ENCODE measurements around the gene TSPAN11.

Gene TSPAN11

GRCh38 chr12:30973175-30973574 is 46.6 kb downstream of the TSPAN11 start:
- Mint-ChIP-seq H3K9me3 (no peaks in the 10 kb centered on the region), H3K4me3 (no peak overlapping the region), H3K36me3 (no peaks in the 10 kb centered on the region), H3K27me3 (peaks cover 19 to 20% of the 10 kb centered on the region in 2 donors), H3K27ac (no peak overlapping the region), H3K4me1 (no peaks in the 10 kb centered on the region)
- DNase-seq (no peak), ATAC-seq (replicated peaks) (no peak)

- Mint-ChIP-seq H3K27me3 (peaks cover 19 to 22% of the 10 kb centered on the region in 2 donors), H3K9me3 (no peaks in the 10 kb centered on the region), H3K36me3 (no peaks in the 10 kb centered on the region), H3K4me3 (no peak overlapping the region), H3K4me1 (no peaks in the 10 kb centered on the region), H3K27ac (no peak overlapping the region)
- ATAC-seq (replicated peaks) (no peak), DNase-seq (no peak)
These were observed 47.3 kb downstream of the TSPAN11 start for GRCh38 chr12:30973830-30974229.

GRCh38 chr12:30974746-30975500 is 48.4 kb downstream of the TSPAN11 start:
- no peak for DNase-seq
- Mint-ChIP-seq H3K27ac (no peak overlapping the region), H3K4me3 (no peak overlapping the region), H3K36me3 (no peaks in the 10 kb centered on the region), H3K27me3 (peaks cover 19 to 21% of the 10 kb centered on the region in 2 donors), H3K9me3 (no peaks in the 10 kb centered on the region), H3K4me1 (no peaks in the 10 kb centered on the region)
- no peak for ATAC-seq (replicated peaks)

- DNase-seq (no peak), ATAC-seq (replicated peaks) (no peak)
- H3K4me1 Mint-ChIP-seq, result no peaks in the 10 kb centered on the region
- no peak overlapping the region for H3K27ac Mint-ChIP-seq
- H3K36me3 Mint-ChIP-seq, result no peaks in the 10 kb centered on the region
- H3K4me3 Mint-ChIP-seq, result no peak overlapping the region
- peaks cover 12 to 14% of the 10 kb centered on the region in 2 donors for H3K27me3 Mint-ChIP-seq
- H3K9me3 Mint-ChIP-seq, result no peaks in the 10 kb centered on the region
These were observed 49.0 kb downstream of the TSPAN11 start for GRCh38 chr12:30975581-30975980.

- DNase-seq (no peak), ATAC-seq (replicated peaks) (no peak)
- Mint-ChIP-seq H3K36me3 (no peaks in the 10 kb centered on the region), H3K27ac (no peak overlapping the region), H3K4me1 (no peaks in the 10 kb centered on the region), H3K27me3 (peaks cover 12 to 14% of the 10 kb centered on the region in 2 donors), H3K9me3 (no peaks in the 10 kb centered on the region), H3K4me3 (no peak overlapping the region)
These were observed 49.7 kb downstream of the TSPAN11 start for GRCh38 chr12:30976206-30976605.

GRCh38 chr12:30977124-30977523 is 50.6 kb downstream of the TSPAN11 start:
- no peak overlapping the region for H3K4me3 Mint-ChIP-seq
- ATAC-seq (replicated peaks) (no peak), DNase-seq (no peak)
- H3K9me3 Mint-ChIP-seq, result no peaks in the 10 kb centered on the region
- H3K27me3 Mint-ChIP-seq, result peaks cover 8 to 14% of the 10 kb centered on the region in 2 donors
- H3K36me3 Mint-ChIP-seq, result no peaks in the 10 kb centered on the region
- H3K27ac Mint-ChIP-seq, result no peak overlapping the region
- H3K4me1 Mint-ChIP-seq, result no peaks in the 10 kb centered on the region

- Mint-ChIP-seq H3K4me1 (no peaks in the 10 kb centered on the region), H3K9me3 (no peaks in the 10 kb centered on the region), H3K4me3 (no peak overlapping the region), H3K27me3 (peaks cover 5 to 14% of the 10 kb centered on the region in 2 donors), H3K36me3 (no peaks in the 10 kb centered on the region), H3K27ac (no peak overlapping the region)
- DNase-seq (no peak), ATAC-seq (replicated peaks) (no peak)
These were observed 51.2 kb downstream of the TSPAN11 start for GRCh38 chr12:30977537-30978349.

GRCh38 chr12:30978639-30979038 is 52.1 kb downstream of the TSPAN11 start:
- DNase-seq (no peak), ATAC-seq (replicated peaks) (no peak)
- H3K27ac Mint-ChIP-seq, result no peak overlapping the region
- H3K36me3 Mint-ChIP-seq, result no peaks in the 10 kb centered on the region
- H3K4me1 Mint-ChIP-seq, result no peaks in the 10 kb centered on the region
- H3K27me3 Mint-ChIP-seq, result peaks cover 5 to 14% of the 10 kb centered on the region in 2 donors
- no peaks in the 10 kb centered on the region for H3K9me3 Mint-ChIP-seq
- H3K4me3 Mint-ChIP-seq, result no peak overlapping the region

- Mint-ChIP-seq H3K4me3 (no peak overlapping the region), H3K4me1 (no peaks in the 10 kb centered on the region), H3K36me3 (no peaks in the 10 kb centered on the region), H3K27me3 (peaks cover 5 to 14% of the 10 kb centered on the region in 2 donors), H3K27ac (no peak overlapping the region), H3K9me3 (no peaks in the 10 kb centered on the region)
- no peak for ATAC-seq (replicated peaks)
- no peak for DNase-seq
These were observed 53.1 kb downstream of the TSPAN11 start for GRCh38 chr12:30979371-30980259.

- Mint-ChIP-seq H3K4me1 (no peaks in the 10 kb centered on the region), H3K27me3 (peaks cover 5 to 8% of the 10 kb centered on the region in 2 donors), H3K27ac (no peak overlapping the region), H3K36me3 (no peaks in the 10 kb centered on the region), H3K9me3 (no peaks in the 10 kb centered on the region), H3K4me3 (no peak overlapping the region)
- DNase-seq (no peak), ATAC-seq (replicated peaks) (no peak)
These were observed 54.6 kb downstream of the TSPAN11 start for GRCh38 chr12:30980955-30981662.

GRCh38 chr12:30982413-30982812 is 55.9 kb downstream of the TSPAN11 start:
- no peaks in the 10 kb centered on the region for H3K4me1 Mint-ChIP-seq
- H3K27ac Mint-ChIP-seq, result no peak overlapping the region
- H3K36me3 Mint-ChIP-seq, result no peaks in the 10 kb centered on the region
- no peak for DNase-seq
- H3K9me3 Mint-ChIP-seq, result no peaks in the 10 kb centered on the region
- ATAC-seq (replicated peaks), result no peak
- no peak overlapping the region for H3K4me3 Mint-ChIP-seq
- peaks cover 2 to 8% of the 10 kb centered on the region in 2 donors for H3K27me3 Mint-ChIP-seq

- peak; percentile 78 to 79 for ATAC-seq (replicated peaks)
- H3K27ac Mint-ChIP-seq, result no peak overlapping the region
These were observed 59.4 kb downstream of the TSPAN11 start for GRCh38 chr12:30985814-30986452.

GRCh38 chr12:30988086-30988485 is 61.5 kb downstream of the TSPAN11 start:
- ATAC-seq (replicated peaks), result no peak
- H3K27ac Mint-ChIP-seq, result no peak overlapping the region

More at GRCh38 chr12:30985814-30986452, 59.4 kb downstream of the TSPAN11 start:
- H3K36me3 Mint-ChIP-seq, result no peaks in the 10 kb centered on the region
- peaks cover 0 to 4% of the 10 kb centered on the region in 2 donors for H3K4me1 Mint-ChIP-seq
- H3K9me3 Mint-ChIP-seq, result no peaks in the 10 kb centered on the region
- H3K4me3 Mint-ChIP-seq, result no peak overlapping the region
- peak; percentile 23 for DNase-seq
- no peaks in the 10 kb centered on the region for H3K27me3 Mint-ChIP-seq

More at GRCh38 chr12:30988086-30988485, 61.5 kb downstream of the TSPAN11 start:
- Mint-ChIP-seq H3K4me1 (peaks cover 0 to 4% of the 10 kb centered on the region in 2 donors), H3K36me3 (no peaks in the 10 kb centered on the region), H3K4me3 (no peak overlapping the region), H3K9me3 (no peaks in the 10 kb centered on the region), H3K27me3 (no peaks in the 10 kb centered on the region)
- DNase-seq, result no peak

Measured in stimulated activated naive B cell treated with anti-CD40 and anti-IgM and Interleukin-4, amounts not matched to agents 10 μg/mL and 1 μg/mL and 100 μg/mL, for 72 hours (primary cell).